ENCODE measurements around the gene FXYD7.

- no peak for TF ChIP-seq CTCF (IDR thresholded peaks at IDR 0.05 in 2 of 3, conservative IDR thresholded peaks at IDR 0.05 in 1 of 3; ENCODE audit: borderline replicate concordance in 1 of 3, insufficient read depth in 1 of 3, low read depth in 2 of 3, low read length in 2 of 3)
- TF ChIP-seq TCF7L2 (IDR thresholded peaks at IDR 0.05; ENCODE audit: borderline replicate concordance, extremely low read depth, insufficient read depth, insufficient read length), result no peak
- no peak for TF ChIP-seq ZNF274 (IDR thresholded peaks at IDR 0.05; ENCODE audit: low read depth, low read length)
- TF ChIP-seq POLR2AphosphoS5 (IDR thresholded peaks at IDR 0.05; ENCODE audit: low read depth, low read length), result no peak
- no peak for TF ChIP-seq RAD21 (IDR thresholded peaks at IDR 0.05; ENCODE audit: low read depth)
- TF ChIP-seq JUND (IDR thresholded peaks at IDR 0.05), result no peak
- no peak for TF ChIP-seq POLR2A (IDR thresholded peaks at IDR 0.05; ENCODE audit: borderline replicate concordance, extremely low read depth, insufficient read depth, insufficient read length)
- TF ChIP-seq ELF1 (IDR thresholded peaks at IDR 0.05; ENCODE audit: borderline replicate concordance, low read depth), result no peak
Observed at GRCh38 chr19:35156673-35157014, 13.6 kb downstream of the FXYD7 start.

Measured in HCT116 (cell line).